HepG2 (cell line): ENCODE data around the gene CC2D1A. TPM values are rescaled to one million over a fixed set of nuclear protein-coding genes. Genes with fewer than 3 reads are reported as not detected.
A peak's percentile ranks its signal among the peaks of the same experiment; 100 is the strongest.

Experiments
- AGO2 ChIP-seq: fragments of 200-400 bp; formaldehyde crosslinking; optimal IDR thresholded peaks from 2 replicates; pipeline ENCODE3; 2017; ENCODE audit warnings: mild to moderate bottlenecking, low read depth, low read length, moderate library complexity
- DMTF1 ChIP-seq: sonication (generic); formaldehyde crosslinking; IDR thresholded peaks from 2 replicates; pipeline ENCODE4 v1.4.0; 2020; ENCODE audit warnings: mild to moderate bottlenecking, missing genetic modification reagents
- ETV5 ChIP-seq: IDR thresholded peaks from 2 replicates; pipeline ENCODE4 v1.6.1; 2018; ENCODE audit warnings: missing biosample characterization, missing genetic modification reagents, inconsistent platforms, borderline replicate concordance
- MED8 ChIP-seq: sonication (generic); formaldehyde crosslinking; IDR thresholded peaks from 2 replicates; pipeline ENCODE4 v1.8.1; 2023; ENCODE audit warnings: mild to moderate bottlenecking, missing genetic modification reagents; ENCODE audit not compliant: insufficient replicate concordance
- MEIS1 ChIP-seq: sonication (generic); formaldehyde crosslinking; IDR thresholded peaks from 2 replicates; pipeline ENCODE4 v1.9.0; 2021; ENCODE audit warnings: mild to moderate bottlenecking, missing genetic modification reagents, moderate library complexity, borderline replicate concordance
- POLR2AphosphoS5 ChIP-seq: IDR thresholded peaks from 2 replicates; pipeline ENCODE4 v1.6.1; 2012; ENCODE audit warnings: low read depth, low read length
- RELA ChIP-seq: sonication (generic); formaldehyde crosslinking; IDR thresholded peaks from 2 replicates; pipeline ENCODE4 v1.4.0; 2020; ENCODE audit warnings: missing genetic modification reagents
- SNAPC5 ChIP-seq: sonication (generic); formaldehyde crosslinking; IDR thresholded peaks from 2 replicates; pipeline ENCODE4 v1.8.1; 2023; ENCODE audit warnings: mild to moderate bottlenecking, missing genetic modification reagents, borderline replicate concordance
- STAG1 ChIP-seq: sonication (generic); formaldehyde crosslinking; IDR thresholded peaks from 2 replicates; pipeline ENCODE4 v1.4.0; 2020; ENCODE audit warnings: missing genetic modification reagents
- TBX3 ChIP-seq: fragments of 450-650 bp; IDR thresholded peaks from 2 replicates; pipeline ENCODE4 v1.6.1; 2017; ENCODE audit warnings: antibody characterized with exemption, mild to moderate bottlenecking, inconsistent platforms, borderline replicate concordance
- ZBTB39 ChIP-seq: sonication (generic); formaldehyde crosslinking; IDR thresholded peaks from 2 replicates; pipeline ENCODE4 v1.5.0; 2020; ENCODE audit warnings: missing genetic modification reagents
- ZNF205 ChIP-seq: IDR thresholded peaks from 2 replicates; pipeline ENCODE4 v1.6.1; 2018; ENCODE audit warnings: missing biosample characterization, missing genetic modification reagents
- ZNF251 ChIP-seq: sonication (generic); formaldehyde crosslinking; IDR thresholded peaks from 2 replicates; pipeline ENCODE4 v1.9.0; 2021; ENCODE audit warnings: mild to moderate bottlenecking, missing genetic modification reagents
- ZNF383 ChIP-seq: sonication (generic); formaldehyde crosslinking; IDR thresholded peaks from 2 replicates; pipeline ENCODE4 v1.4.0; 2020; ENCODE audit warnings: missing genetic modification reagents, mild to moderate bottlenecking, borderline replicate concordance
- ZNF501 ChIP-seq: sonication (generic); formaldehyde crosslinking; IDR thresholded peaks from 2 replicates; pipeline ENCODE4 v1.5.1; 2020; ENCODE audit warnings: mild to moderate bottlenecking, moderate library complexity, missing genetic modification reagents
- ZNF546 ChIP-seq: sonication (generic); formaldehyde crosslinking; conservative IDR thresholded peaks from 2 replicates; pipeline ENCODE4 v1.8.1; 2023; ENCODE audit warnings: mild to moderate bottlenecking, missing genetic modification reagents
- ZNF580 ChIP-seq: IDR thresholded peaks from 2 replicates; pipeline ENCODE4 v1.6.1; 2016; ENCODE audit warnings: low read depth, borderline replicate concordance
- ZNF879 ChIP-seq: sonication (generic); formaldehyde crosslinking; IDR thresholded peaks from 2 replicates; pipeline ENCODE4 v1.8.1; 2023; ENCODE audit warnings: missing genetic modification reagents
- polyA plus RNA-seq, 8 experiments: library from polyadenylated mRNA; depleted of rRNA in 3 of 8; stranded (reverse) in 7 of 8; unstranded in 1 of 8; fragments of >200 nt; fragmentation: Illumina TruSeq in 4 of 8; extraction: Trizol in 4 of 8; gene quantifications; 2 replicates each; pipeline versions ENCODE4 v1.2.1 to v1.2.3, GENCODE V29; 2011 to 2016; ENCODE audit warnings: low read depth in 4 of 8, missing spikeins in 1 of 8, mixed read lengths in 1 of 8; ENCODE audit not compliant: insufficient read depth in 1 of 8
- total RNA-seq, 5 experiments: library from RNA; depleted of rRNA; stranded (reverse); fragments of >200 nt; fragmentation: Illumina TruSeq; extraction: Trizol; gene quantifications; 2 replicates each; pipeline ENCODE4 v1.2.3, GENCODE V29; 2016; ENCODE audit warnings: low read depth in 1 of 5
- TF ChIP-seq, protein P1 (sequence below): IDR thresholded peaks from 2 replicates; pipeline ENCODE4 v1.6.1; 2016; ENCODE audit warnings: missing genetic modification reagents, missing compliant biosample characterization
- TF ChIP-seq, protein P2 (sequence below): sonication (generic); formaldehyde crosslinking; conservative IDR thresholded peaks from 2 replicates; pipeline ENCODE4 v1.4.0; 2020; ENCODE audit warnings: mild to moderate bottlenecking, missing genetic modification reagents, moderate library complexity

CC2D1A gene
- total and polyA plus RNA-seq, 2 of the 13 experiments (the other 11 are each of a cell fraction or from before 2014, with no cell fraction given), result 9.7 to 11.5 TPM

DNA sequence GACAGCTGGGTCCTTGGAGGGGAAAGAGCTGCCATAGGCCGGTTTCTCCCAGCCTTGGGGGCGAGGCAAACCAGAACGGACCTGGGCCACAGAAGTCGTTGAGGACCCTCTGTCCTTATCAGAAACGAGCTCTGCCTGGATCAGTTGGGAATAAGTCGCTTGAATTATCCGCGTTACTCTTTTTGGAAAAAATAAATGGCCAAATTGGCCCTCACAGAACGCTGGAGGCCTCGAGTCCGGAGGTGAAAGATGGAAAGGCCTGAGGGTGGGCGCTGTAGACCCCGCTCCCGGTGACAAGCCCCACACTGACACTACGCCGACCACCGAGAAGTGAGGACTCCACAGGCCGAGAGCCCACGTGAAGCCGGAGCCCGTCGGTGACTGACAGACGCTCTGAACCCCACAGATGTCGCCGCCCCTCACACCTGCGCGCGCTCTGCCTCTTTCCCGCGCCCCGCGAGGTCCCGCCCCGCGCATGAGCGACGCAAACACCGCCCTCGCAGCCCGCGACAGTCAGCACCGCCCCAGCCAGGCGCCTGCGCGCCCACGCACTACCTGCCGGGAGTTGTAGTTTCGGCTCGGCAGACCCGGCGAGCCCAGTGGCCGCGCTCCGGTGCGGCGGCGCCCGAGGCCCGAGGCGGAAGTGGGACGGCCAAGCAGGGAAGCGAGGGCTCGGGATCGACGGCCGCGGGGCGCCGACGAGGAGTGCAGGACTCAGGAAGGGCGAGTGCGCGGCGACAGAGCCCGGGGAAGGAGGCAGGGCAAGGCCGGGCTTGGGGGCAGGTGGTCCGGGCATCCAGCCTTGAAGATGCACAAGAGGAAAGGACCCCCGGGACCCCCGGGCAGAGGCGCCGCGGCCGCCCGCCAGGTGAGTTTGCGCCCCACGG is at the start of gene CC2D1A, which contains the start of gene BRME1 (continued):
- no peak for TF ChIP-seq TBX3
- TF ChIP-seq, protein P1, sequence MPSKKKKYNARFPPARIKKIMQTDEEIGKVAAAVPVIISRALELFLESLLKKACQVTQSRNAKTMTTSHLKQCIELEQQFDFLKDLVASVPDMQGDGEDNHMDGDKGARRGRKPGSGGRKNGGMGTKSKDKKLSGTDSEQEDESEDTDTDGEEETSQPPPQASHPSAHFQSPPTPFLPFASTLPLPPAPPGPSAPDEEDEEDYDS (CRISPR knock-in tag), result peak; percentile 40
- no peak for TF ChIP-seq ZNF383
- peak; percentile 75; the same call in 1 of the 2 replicates for TF ChIP-seq ZNF205 (CRISPR knock-in tag)
- no peak for TF ChIP-seq ZNF251 (CRISPR knock-in tag)
- TF ChIP-seq, protein P2, sequence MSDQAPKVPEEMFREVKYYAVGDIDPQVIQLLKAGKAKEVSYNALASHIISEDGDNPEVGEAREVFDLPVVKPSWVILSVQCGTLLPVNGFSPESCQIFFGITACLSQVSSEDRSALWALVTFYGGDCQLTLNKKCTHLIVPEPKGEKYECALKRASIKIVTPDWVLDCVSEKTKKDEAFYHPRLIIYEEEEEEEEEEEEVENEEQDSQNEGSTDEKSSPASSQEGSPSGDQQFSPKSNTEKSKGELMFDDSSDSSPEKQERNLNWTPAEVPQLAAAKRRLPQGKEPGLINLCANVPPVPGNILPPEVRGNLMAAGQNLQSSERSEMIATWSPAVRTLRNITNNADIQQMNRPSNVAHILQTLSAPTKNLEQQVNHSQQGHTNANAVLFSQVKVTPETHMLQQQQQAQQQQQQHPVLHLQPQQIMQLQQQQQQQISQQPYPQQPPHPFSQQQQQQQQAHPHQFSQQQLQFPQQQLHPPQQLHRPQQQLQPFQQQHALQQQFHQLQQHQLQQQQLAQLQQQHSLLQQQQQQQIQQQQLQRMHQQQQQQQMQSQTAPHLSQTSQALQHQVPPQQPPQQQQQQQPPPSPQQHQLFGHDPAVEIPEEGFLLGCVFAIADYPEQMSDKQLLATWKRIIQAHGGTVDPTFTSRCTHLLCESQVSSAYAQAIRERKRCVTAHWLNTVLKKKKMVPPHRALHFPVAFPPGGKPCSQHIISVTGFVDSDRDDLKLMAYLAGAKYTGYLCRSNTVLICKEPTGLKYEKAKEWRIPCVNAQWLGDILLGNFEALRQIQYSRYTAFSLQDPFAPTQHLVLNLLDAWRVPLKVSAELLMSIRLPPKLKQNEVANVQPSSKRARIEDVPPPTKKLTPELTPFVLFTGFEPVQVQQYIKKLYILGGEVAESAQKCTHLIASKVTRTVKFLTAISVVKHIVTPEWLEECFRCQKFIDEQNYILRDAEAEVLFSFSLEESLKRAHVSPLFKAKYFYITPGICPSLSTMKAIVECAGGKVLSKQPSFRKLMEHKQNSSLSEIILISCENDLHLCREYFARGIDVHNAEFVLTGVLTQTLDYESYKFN (CRISPR knock-in tag), result 0 out of 2 replicates have a peak, but pooled peaks have one; percentile 12
- TF ChIP-seq MEIS1 (CRISPR knock-in tag), result no peak; the same call in 1 of the 2 replicates
- no peak for TF ChIP-seq ZBTB39 (CRISPR knock-in tag)
- peak; percentile 85 for TF ChIP-seq ETV5 (CRISPR knock-in tag)
- no peak for TF ChIP-seq SNAPC5 (CRISPR knock-in tag)
- TF ChIP-seq DMTF1 (CRISPR knock-in tag), result no peak
- 0 out of 2 replicates have a peak, but pooled peaks have one; percentile 63 for TF ChIP-seq ZNF501 (CRISPR knock-in tag)
- TF ChIP-seq RELA (CRISPR knock-in tag), result 0 out of 2 replicates have a peak, but pooled peaks have one; percentile 42
- TF ChIP-seq MED8, result peak; percentile 21
- no peak for TF ChIP-seq STAG1 (CRISPR knock-in tag)
- peak; percentile 94 for TF ChIP-seq ZNF879
- peak; percentile 95 for TF ChIP-seq ZNF546
- TF ChIP-seq AGO2, result peak; percentile 36
- peak; percentile 51; the same call in 1 of the 2 replicates for TF ChIP-seq POLR2AphosphoS5
- peak; percentile 72; the same call in 1 of the 2 replicates for TF ChIP-seq ZNF580
